Common myeloid progenitor, CD34-positive (primary cell): ENCODE data around the gene PTPN18.

ENCODE experiments used
- CTCF ChIA-PET: fragments of 350-600 bp; sonication (Branson Sonifier 250); formaldehyde crosslinking; loops from one replicate; lab custom pipeline; 2021; ENCODE audit warnings: antibody characterized with exemption; lab: Charles Lee
- POLR2A ChIA-PET: fragments of 350-600 bp; sonication (Branson Sonifier 250); formaldehyde crosslinking; loops from one replicate; lab custom pipeline; 2021; ENCODE audit warnings: antibody characterized with exemption; lab: Charles Lee
- DNase-seq, 3 donors: peaks; one replicate each; pipeline versions ENCODE4 v3.0.0 to v3.0.0-alpha.2; 2013
- H3K27ac ChIP-seq, 2 experiments: 1 replicate in 1 of 2; 2 replicates in 1 of 2; pipeline ENCODE4 v1.7.0; 2013; ENCODE audit warnings: inconsistent platforms in 2 of 2, low read length in 2 of 2, mild to moderate bottlenecking in 2 of 2, low read depth in 1 of 2, moderate library complexity in 1 of 2; ENCODE audit not compliant: severe bottlenecking in 2 of 2, insufficient read depth in 1 of 2, poor library complexity in 1 of 2
- H3K27me3 ChIP-seq, 5 experiments: replicated peaks in 2 of 5; 1 replicate in 3 of 5; 2 replicates in 2 of 5; pipeline versions ENCODE4 v1.6.1 to v1.7.0; 2013; ENCODE audit warnings: low read length in 4 of 5, mild to moderate bottlenecking in 2 of 5, moderate library complexity in 2 of 5, inconsistent platforms in 1 of 5; ENCODE audit not compliant: insufficient read depth in 5 of 5, control insufficient read depth in 4 of 5
- H3K36me3 ChIP-seq, 4 experiments: 1 replicate in 2 of 4; 2 replicates in 2 of 4; pipeline versions ENCODE4 v1.6.1 to v1.7.0; 2013; ENCODE audit warnings: low read length in 3 of 4, control low read depth in 1 of 4, mild to moderate bottlenecking in 1 of 4; ENCODE audit not compliant: control insufficient read depth in 4 of 4, insufficient read depth in 4 of 4
- H3K4me1 ChIP-seq, 4 experiments: 1 replicate in 3 of 4; 2 replicates in 1 of 4; pipeline versions ENCODE4 v1.6.1 to v1.7.1; 2013; ENCODE audit warnings: low read length in 3 of 4, mild to moderate bottlenecking in 3 of 4, control low read depth in 1 of 4, inconsistent platforms in 1 of 4, moderate library complexity in 1 of 4; ENCODE audit not compliant: control insufficient read depth in 4 of 4, insufficient read depth in 4 of 4; ENCODE audit errors: control extremely low read depth in 1 of 4
- H3K4me3 ChIP-seq, 7 experiments: 1 replicate in 4 of 7; 2 replicates in 3 of 7; pipeline versions ENCODE4 v1.5.1 to v1.7.0; 2013; ENCODE audit warnings: mild to moderate bottlenecking in 7 of 7, low read length in 6 of 7, moderate library complexity in 6 of 7, inconsistent platforms in 2 of 7, low read depth in 2 of 7, control low read depth in 1 of 7; ENCODE audit not compliant: insufficient read depth in 4 of 7, control insufficient read depth in 1 of 7; ENCODE audit errors: extremely low read depth in 1 of 7
- H3K9me3 ChIP-seq, 5 experiments: 1 replicate in 4 of 5; 2 replicates in 1 of 5; pipeline versions ENCODE4 v1.6.1 to v1.7.1; 2013; ENCODE audit warnings: low read length in 4 of 5, mild to moderate bottlenecking in 2 of 5, inconsistent platforms in 1 of 5, low read depth in 1 of 5, moderate library complexity in 1 of 5; ENCODE audit not compliant: control insufficient read depth in 4 of 5, insufficient read depth in 2 of 5; ENCODE audit errors: control extremely low read depth in 1 of 5
- WGBS: methylation state at CpG from one replicate; pipeline ENCODE4 v1.1.5; 2013; ENCODE audit not compliant: insufficient coverage; 5-methylcytosine and 5-hydroxymethylcytosine counted together

Gene PTPN18

GRCh38 chr2:130353291-130354138 lies 2.3 kb upstream of the PTPN18 start:
- ChIA-PET POLR2A (no interaction called here), CTCF (interaction anchor here (0.9 to 2.0 kb wide), 5 partner anchors 11 to 36 kb away, joined by 3 to 11 read pairs (median 4); partner anchors contain the start of gene IMP4)
- Histone ChIP-seq H3K4me3 (no peak overlapping the region), H3K27ac (no peak overlapping the region), H3K27me3 (peaks cover 0 to 6% (median 0%) of the 10 kb centered on the region in 5 experiments), H3K4me1 (peaks cover 0 to 33% (median 28%) of the 10 kb centered on the region in 4 experiments), H3K9me3 (no peaks in the 10 kb centered on the region), H3K36me3 (peaks cover 0 to 6% (median 1%) of the 10 kb centered on the region in 4 experiments)
- 100% methylated on average over 5 of the region's 7 CpGs for WGBS
- DNase-seq = no peak

- no peak overlapping the region for H3K27ac ChIP-seq
- peaks cover 0 to 6% (median 0%) of the 10 kb centered on the region in 5 experiments for H3K27me3 ChIP-seq
- H3K4me1 ChIP-seq = peaks cover 0 to 33% (median 28%) of the 10 kb centered on the region in 4 experiments
- peaks cover 0 to 2% (median 0%) of the 10 kb centered on the region in 4 experiments for H3K36me3 ChIP-seq
- no peak overlapping the region for H3K4me3 ChIP-seq
- no peak for DNase-seq
- H3K9me3 ChIP-seq = no peaks in the 10 kb centered on the region
- 92% methylated on average over 1 of the region's 1 CpG for WGBS
- ChIA-PET CTCF (interaction anchor here (0.9 to 1.6 kb wide), 4 partner anchors 17 to 35 kb away, joined by 3 to 4 read pairs (median 4); no protein-coding TSS in a partner anchor), POLR2A (no interaction called here)
Observed at GRCh38 chr2:130354139-130354428, 1.8 kb upstream of the PTPN18 start.

- H3K4me1 ChIP-seq = peaks cover 0 to 33% (median 28%) of the 10 kb centered on the region in 4 experiments
- peak overlapping the region; percentile 47 to 81 (median 78) for H3K4me3 ChIP-seq
- peaks cover 0 to 2% (median 0%) of the 10 kb centered on the region in 5 experiments for H3K9me3 ChIP-seq
- DNase-seq = peak in 2 of 3 donors; percentile 16 to 30
- H3K27ac ChIP-seq = no peak overlapping the region
- CTCF ChIA-PET = interaction anchor here (1.1 to 1.9 kb wide), 3 partner anchors 16 to 30 kb away, joined by 3 to 5 read pairs (median 3); no protein-coding TSS in a partner anchor
- POLR2A ChIA-PET = no interaction called here
- H3K27me3 ChIP-seq = peaks cover 0 to 6% (median 0%) of the 10 kb centered on the region in 5 experiments
- 29% methylated on average over 18 of the region's 21 CpGs for WGBS
- peaks cover 0 to 3% (median 0%) of the 10 kb centered on the region in 4 experiments for H3K36me3 ChIP-seq
Observed at GRCh38 chr2:130355172-130355577, 681 bp upstream of the PTPN18 start.

GRCh38 chr2:130357864-130358263 lies 2.0 kb downstream of the PTPN18 start:
- peaks cover 0 to 22% (median 19%) of the 10 kb centered on the region in 4 experiments for H3K4me1 ChIP-seq
- peaks cover 0 to 3% (median 0%) of the 10 kb centered on the region in 4 experiments for H3K36me3 ChIP-seq
- H3K27me3 ChIP-seq = peaks cover 0 to 6% (median 0%) of the 10 kb centered on the region in 5 experiments
- CTCF ChIA-PET = no interaction called here
- no peak overlapping the region for H3K4me3 ChIP-seq
- 100% methylated on average over 5 of the region's 7 CpGs for WGBS
- POLR2A ChIA-PET = no interaction called here
- no peak for DNase-seq
- H3K27ac ChIP-seq = no peak overlapping the region
- H3K9me3 ChIP-seq = peaks cover 0 to 2% (median 0%) of the 10 kb centered on the region in 5 experiments

- DNase-seq = no peak
- H3K27me3 ChIP-seq = peaks cover 0 to 6% (median 0%) of the 10 kb centered on the region in 5 experiments
- no peak overlapping the region for H3K4me3 ChIP-seq
- H3K9me3 ChIP-seq = peaks cover 0 to 4% (median 0%) of the 10 kb centered on the region in 5 experiments
- WGBS = 98% methylated on average over 33 of the region's 33 CpGs
- ChIA-PET CTCF (no interaction called here), POLR2A (no interaction called here)
- peaks cover 0 to 22% (median 19%) of the 10 kb centered on the region in 4 experiments for H3K4me1 ChIP-seq
- H3K27ac ChIP-seq = no peak overlapping the region
- peaks cover 0 to 3% (median 0%) of the 10 kb centered on the region in 4 experiments for H3K36me3 ChIP-seq
Observed at GRCh38 chr2:130358420-130359350, 2.8 kb downstream of the PTPN18 start.

- DNase-seq = no peak
- Histone ChIP-seq H3K27me3 (peaks cover 0 to 6% (median 0%) of the 10 kb centered on the region in 5 experiments), H3K4me3 (no peak overlapping the region), H3K4me1 (peaks cover 0 to 22% (median 19%) of the 10 kb centered on the region in 4 experiments), H3K9me3 (peaks cover 0 to 4% (median 0%) of the 10 kb centered on the region in 5 experiments), H3K27ac (no peak overlapping the region), H3K36me3 (peaks cover 0 to 3% (median 0%) of the 10 kb centered on the region in 4 experiments)
- ChIA-PET POLR2A (no interaction called here), CTCF (interaction anchor here (0.9 kb wide), 1 partner anchor 16 kb away, joined by 3 read pairs; the partner anchor contains the start of gene IMP4)
- WGBS = 100% methylated on average over 3 of the region's 5 CpGs
Observed at GRCh38 chr2:130359466-130359865, 3.6 kb downstream of the PTPN18 start.
